AG09319 (cell line): ENCODE measurements around the gene NUDT22.

ENCODE experiments used
- DNase-seq: peaks from one replicate; pipeline ENCODE4 v3.0.0-alpha.2; 2010; ENCODE audit warnings: low read depth; ENCODE audit errors: extremely low read depth
- TF ChIP-seq, protein P1 (sequence below): IDR thresholded peaks from 2 replicates; pipeline ENCODE4 v1.5.1; 2011; ENCODE audit warnings: low read depth, mild to moderate bottlenecking, inconsistent platforms, low read length, moderate library complexity

NUDT22 gene

DNA sequence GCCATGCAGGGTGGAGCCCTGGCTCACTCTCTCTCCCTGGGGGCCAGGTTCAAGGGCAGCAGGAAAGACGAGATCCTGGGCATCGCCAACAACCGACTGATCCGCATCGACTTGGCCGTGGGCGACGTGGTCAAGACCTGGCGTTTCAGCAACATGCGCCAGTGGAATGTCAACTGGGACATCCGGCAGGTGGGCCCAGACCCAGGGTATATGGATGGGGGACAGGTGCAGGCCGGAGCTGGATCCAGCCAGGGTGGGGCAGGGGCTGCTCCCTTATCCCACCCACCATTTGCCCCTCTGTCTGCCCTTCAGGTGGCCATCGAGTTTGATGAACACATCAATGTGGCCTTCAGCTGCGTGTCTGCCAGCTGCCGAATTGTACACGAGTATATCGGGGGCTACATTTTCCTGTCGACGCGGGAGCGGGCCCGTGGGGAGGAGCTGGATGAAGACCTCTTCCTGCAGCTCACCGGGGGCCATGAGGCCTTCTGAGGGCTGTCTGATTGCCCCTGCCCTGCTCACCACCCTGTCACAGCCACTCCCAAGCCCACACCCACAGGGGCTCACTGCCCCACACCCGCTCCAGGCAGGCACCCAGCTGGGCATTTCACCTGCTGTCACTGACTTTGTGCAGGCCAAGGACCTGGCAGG lies 2.9 kb upstream of the NUDT22 start:
- DNase-seq = no peak
- TF ChIP-seq, protein P1, sequence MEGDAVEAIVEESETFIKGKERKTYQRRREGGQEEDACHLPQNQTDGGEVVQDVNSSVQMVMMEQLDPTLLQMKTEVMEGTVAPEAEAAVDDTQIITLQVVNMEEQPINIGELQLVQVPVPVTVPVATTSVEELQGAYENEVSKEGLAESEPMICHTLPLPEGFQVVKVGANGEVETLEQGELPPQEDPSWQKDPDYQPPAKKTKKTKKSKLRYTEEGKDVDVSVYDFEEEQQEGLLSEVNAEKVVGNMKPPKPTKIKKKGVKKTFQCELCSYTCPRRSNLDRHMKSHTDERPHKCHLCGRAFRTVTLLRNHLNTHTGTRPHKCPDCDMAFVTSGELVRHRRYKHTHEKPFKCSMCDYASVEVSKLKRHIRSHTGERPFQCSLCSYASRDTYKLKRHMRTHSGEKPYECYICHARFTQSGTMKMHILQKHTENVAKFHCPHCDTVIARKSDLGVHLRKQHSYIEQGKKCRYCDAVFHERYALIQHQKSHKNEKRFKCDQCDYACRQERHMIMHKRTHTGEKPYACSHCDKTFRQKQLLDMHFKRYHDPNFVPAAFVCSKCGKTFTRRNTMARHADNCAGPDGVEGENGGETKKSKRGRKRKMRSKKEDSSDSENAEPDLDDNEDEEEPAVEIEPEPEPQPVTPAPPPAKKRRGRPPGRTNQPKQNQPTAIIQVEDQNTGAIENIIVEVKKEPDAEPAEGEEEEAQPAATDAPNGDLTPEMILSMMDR = no peak

GRCh38 chr11:64224151-64224890 lies 1.8 kb upstream of the NUDT22 start:
- TF ChIP-seq, protein P1 = no peak
- no peak for DNase-seq

DNA sequence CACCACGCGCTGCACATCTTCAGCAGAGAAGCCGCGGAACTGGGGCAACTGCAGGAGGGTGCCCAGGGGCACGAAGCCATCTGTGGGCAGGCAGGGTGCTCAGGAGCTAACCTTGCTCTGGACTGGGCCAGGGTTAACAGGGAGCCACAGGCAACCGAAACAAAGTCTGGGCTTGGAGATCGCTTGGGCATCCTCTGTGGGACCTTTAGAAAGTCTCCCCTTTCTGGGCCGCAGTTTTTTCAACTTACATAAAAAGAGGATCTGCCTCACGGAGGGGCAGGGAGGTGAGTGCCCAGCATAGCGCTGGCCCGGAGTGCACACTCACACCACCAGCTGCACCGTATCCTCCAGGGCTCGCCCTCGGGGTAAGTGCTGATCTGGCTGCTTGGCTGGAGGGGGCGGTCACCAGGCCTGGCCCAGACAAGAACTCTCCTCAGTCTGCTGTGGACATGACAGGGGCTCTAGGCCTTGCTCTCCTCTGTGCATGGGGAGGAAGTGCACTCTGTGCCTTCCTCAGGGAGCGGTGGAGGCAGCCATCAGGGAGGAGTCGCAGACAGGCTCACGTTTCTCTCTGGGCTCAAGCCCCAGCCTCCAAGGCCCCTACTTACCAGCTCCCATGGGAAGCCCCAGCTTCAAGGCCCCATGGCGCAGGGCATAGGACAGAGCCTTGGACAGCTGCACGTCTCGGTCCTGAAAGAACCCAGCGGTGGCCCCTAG lies 1.0 kb upstream of the NUDT22 start:
- TF ChIP-seq, protein P1 = no peak
- DNase-seq = no peak

GRCh38 chr11:64226507-64227051 lies 505 bp downstream of the NUDT22 start:
- no peak for DNase-seq
- TF ChIP-seq, protein P1 = no peak

DNA sequence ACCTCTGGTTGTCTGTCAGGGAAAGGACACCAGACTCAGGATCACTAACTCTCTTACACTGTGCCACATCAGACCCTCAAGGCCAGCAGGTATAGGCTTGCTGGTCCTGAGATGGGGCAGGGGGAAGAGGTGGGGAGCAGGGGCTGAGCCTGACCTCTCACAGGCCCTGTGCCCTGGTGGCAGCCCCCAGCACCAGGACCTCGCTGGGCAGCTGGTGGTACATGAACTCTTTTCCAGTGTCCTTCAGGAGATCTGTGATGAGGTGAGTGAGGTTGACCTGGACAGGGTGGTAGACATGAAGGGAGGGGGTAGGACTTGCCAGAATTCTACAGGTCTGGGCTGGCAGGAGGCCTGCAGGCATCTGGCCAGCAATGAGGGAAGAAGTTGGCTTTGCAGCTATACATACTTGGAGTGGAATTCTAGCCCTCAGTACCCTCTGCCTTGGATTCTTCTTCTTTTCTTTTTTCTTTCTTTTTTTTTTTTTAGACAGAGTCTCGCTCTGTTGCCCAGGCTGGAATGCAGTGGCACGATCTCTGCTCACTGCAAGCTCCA lies 1.4 kb downstream of the NUDT22 start:
- TF ChIP-seq, protein P1 = no peak
- no peak for DNase-seq

DNA sequence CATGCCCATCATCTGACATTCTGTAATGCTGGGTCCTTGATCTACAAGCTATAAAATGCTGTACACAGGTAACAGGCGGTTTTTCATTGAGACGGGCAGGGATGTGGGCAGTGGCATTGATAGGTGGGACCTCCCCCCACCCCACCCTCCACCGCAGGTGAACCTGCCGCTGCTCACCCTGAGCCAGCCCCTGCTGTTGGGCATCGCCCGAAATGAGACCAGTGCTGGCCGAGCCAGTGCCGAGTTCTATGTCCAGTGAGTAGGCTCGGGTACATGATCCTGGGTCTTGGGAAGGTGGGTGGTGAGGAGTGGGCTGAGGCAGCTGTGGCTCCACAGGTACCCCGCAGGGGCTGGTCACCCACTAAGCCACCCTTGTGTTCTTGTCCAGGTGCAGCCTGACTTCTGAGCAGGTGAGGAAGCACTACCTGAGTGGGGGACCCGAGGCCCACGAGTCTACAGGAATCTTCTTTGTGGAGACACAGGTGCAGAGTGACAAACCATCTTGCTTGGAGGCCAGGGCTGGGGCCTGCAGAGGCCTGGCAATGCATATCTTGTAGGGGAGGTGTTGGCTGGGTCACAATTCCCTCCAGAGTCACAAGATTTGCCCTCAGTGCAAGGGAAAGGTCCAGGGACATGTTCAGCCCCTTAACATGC lies 3.1 kb downstream of the NUDT22 start:
- TF ChIP-seq, protein P1 = no peak
- DNase-seq = no peak
